Measurements from ENCODE around the gene KIF13A.

DNA sequence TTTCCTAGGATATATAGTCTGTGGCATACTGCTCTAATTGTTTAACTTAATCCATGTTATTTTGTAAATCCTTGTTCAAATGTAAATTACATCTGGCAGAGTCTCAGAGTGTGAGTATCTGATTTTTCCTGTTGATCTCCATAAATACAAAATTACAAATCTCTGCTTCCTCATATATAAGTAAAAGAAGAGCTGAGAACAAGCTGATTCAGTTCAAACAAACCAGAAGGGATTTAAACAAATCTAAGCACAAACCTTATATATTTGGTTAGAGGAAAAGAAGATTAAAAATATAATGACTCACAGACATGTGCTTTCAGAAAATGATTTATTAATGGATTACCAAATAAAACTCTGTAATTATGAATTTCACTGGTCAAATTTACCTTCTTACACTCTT lies 37.3 kb downstream of the KIF13A start:
- TF ChIP-seq CTCF (conservative IDR thresholded peaks at IDR 0.05; ENCODE audit: low read depth in 2 of 2) (no peak), EZH2 (IDR thresholded peaks at IDR 0.05; ENCODE audit: low read depth, unreplicated experiment) (no peak), REST (IDR thresholded peaks at IDR 0.05; ENCODE audit: unreplicated experiment) (no peak), POLR2AphosphoS5 (IDR thresholded peaks at IDR 0.05; ENCODE audit: low read depth) (no peak), EZH2phosphoT487 (IDR thresholded peaks at IDR 0.05; ENCODE audit: unreplicated experiment) (no peak), JUNB (IDR thresholded peaks at IDR 0.05; ENCODE audit: unreplicated experiment) (no peak), CREB1 (CRISPR knock-in tag; IDR thresholded peaks at IDR 0.05; ENCODE audit: low read depth) (no peak), ZNF114 (CRISPR knock-in tag; IDR thresholded peaks at IDR 0.05) (no peak), STAT1 (IDR thresholded peaks at IDR 0.05; ENCODE audit: unreplicated experiment) (no peak), ZNF331 (CRISPR knock-in tag; IDR thresholded peaks at IDR 0.05; ENCODE audit: low read depth) (no peak), NANOG (IDR thresholded peaks at IDR 0.05; ENCODE audit: borderline replicate concordance) (no peak), ZNF462 (CRISPR knock-in tag; IDR thresholded peaks at IDR 0.05) (no peak)
- TF ChIP-seq, protein P1, sequence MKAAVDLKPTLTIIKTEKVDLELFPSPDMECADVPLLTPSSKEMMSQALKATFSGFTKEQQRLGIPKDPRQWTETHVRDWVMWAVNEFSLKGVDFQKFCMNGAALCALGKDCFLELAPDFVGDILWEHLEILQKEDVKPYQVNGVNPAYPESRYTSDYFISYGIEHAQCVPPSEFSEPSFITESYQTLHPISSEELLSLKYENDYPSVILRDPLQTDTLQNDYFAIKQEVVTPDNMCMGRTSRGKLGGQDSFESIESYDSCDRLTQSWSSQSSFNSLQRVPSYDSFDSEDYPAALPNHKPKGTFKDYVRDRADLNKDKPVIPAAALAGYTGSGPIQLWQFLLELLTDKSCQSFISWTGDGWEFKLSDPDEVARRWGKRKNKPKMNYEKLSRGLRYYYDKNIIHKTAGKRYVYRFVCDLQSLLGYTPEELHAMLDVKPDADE (IDR thresholded peaks at IDR 0.05), result no peak

Data from GM23338 (cell line).